ENCODE measurements around the gene ADCY9. TPM values are rescaled to one million over a fixed set of nuclear protein-coding genes. Genes with fewer than 3 reads are reported as not detected.
"Not testable (repeated sequence)": the region's sequence is repeated elsewhere in the genome, so short reads cannot be mapped to it uniquely, and the experiment has no call there.

ADCY9 gene
- total RNA-seq, 1 donor from 2014 or later: 1.3 TPM

GRCh38 chr16:4075534-4075933 lies 40.7 kb downstream of the ADCY9 start:
- POLR2A ChIA-PET: no interaction called here
- CTCF ChIA-PET: no interaction called here

GRCh38 chr16:4073150-4073549 lies 43.1 kb downstream of the ADCY9 start:
- POLR2A ChIA-PET; H3K36me3 Mint-ChIP-seq (ENCODE audit: low read depth); CTCF ChIA-PET; H3K27me3 Mint-ChIP-seq; H3K27ac Mint-ChIP-seq; intact Hi-C loops (cut with micrococcal nuclease); H3K4me3 Mint-ChIP-seq; H3K9me3 Mint-ChIP-seq; ATAC-seq (ENCODE audit: low read depth); DNase-seq; H3K4me1 Mint-ChIP-seq: not testable (repeated sequence)

More at GRCh38 chr16:4075534-4075933, 40.7 kb downstream of the ADCY9 start:
- Mint-ChIP-seq H3K27me3 (peaks cover 2% of the 10 kb centered on the region), H3K36me3 (ENCODE audit: low read depth) (no peaks in the 10 kb centered on the region), H3K9me3 (peaks cover 2% of the 10 kb centered on the region), H3K4me1 (no peaks in the 10 kb centered on the region), H3K27ac (no peak overlapping the region), H3K4me3 (no peak overlapping the region)
- intact Hi-C loops (cut with micrococcal nuclease): no loop called here
- ATAC-seq (ENCODE audit: low read depth) (no peak), DNase-seq (no peak)
- no peak for TF ChIP-seq CTCF (IDR thresholded peaks at IDR 0.05)

- H3K36me3 Mint-ChIP-seq (ENCODE audit: low read depth): no peaks in the 10 kb centered on the region
- TF ChIP-seq CTCF (IDR thresholded peaks at IDR 0.05): no peak
- no peak overlapping the region for H3K4me3 Mint-ChIP-seq
- intact Hi-C loops (cut with micrococcal nuclease): no loop called here
- no peaks in the 10 kb centered on the region for H3K4me1 Mint-ChIP-seq
- DNase-seq (no peak), ATAC-seq (ENCODE audit: low read depth) (no peak)
- CTCF ChIA-PET: no interaction called here
- H3K27ac Mint-ChIP-seq: no peak overlapping the region
- peaks cover 2% of the 10 kb centered on the region for H3K27me3 Mint-ChIP-seq
- POLR2A ChIA-PET: no interaction called here
- H3K9me3 Mint-ChIP-seq: no peaks in the 10 kb centered on the region
Observed at GRCh38 chr16:4071686-4072561, 44.3 kb downstream of the ADCY9 start.

- intact Hi-C loops (cut with micrococcal nuclease): no loop called here
- ATAC-seq (ENCODE audit: low read depth) (no peak), DNase-seq (no peak)
- Mint-ChIP-seq H3K4me1 (no peaks in the 10 kb centered on the region), H3K9me3 (no peaks in the 10 kb centered on the region), H3K36me3 (ENCODE audit: low read depth) (no peaks in the 10 kb centered on the region), H3K27me3 (peaks cover 5% of the 10 kb centered on the region), H3K27ac (no peak overlapping the region), H3K4me3 (no peak overlapping the region)
- ChIA-PET CTCF (no interaction called here), POLR2A (no interaction called here)
- no peak for TF ChIP-seq CTCF (IDR thresholded peaks at IDR 0.05)
Observed at GRCh38 chr16:4070936-4071335, 45.3 kb downstream of the ADCY9 start.

GRCh38 chr16:4067262-4068001 lies 48.8 kb downstream of the ADCY9 start:
- TF ChIP-seq CTCF (IDR thresholded peaks at IDR 0.05): no peak
- Mint-ChIP-seq H3K27ac (no peak overlapping the region), H3K4me1 (peaks cover 2% of the 10 kb centered on the region), H3K36me3 (ENCODE audit: low read depth) (no peaks in the 10 kb centered on the region), H3K27me3 (peaks cover 3% of the 10 kb centered on the region), H3K4me3 (no peak overlapping the region), H3K9me3 (peaks cover 3% of the 10 kb centered on the region)
- ChIA-PET POLR2A (no interaction called here), CTCF (no interaction called here)
- ATAC-seq (ENCODE audit: low read depth) (no peak), DNase-seq (no peak)
- intact Hi-C loops (cut with micrococcal nuclease): no loop called here

Data from activated B cell treated with CpG ODN at 0.5 μM for 24 hours (primary cell).